ENCODE data around the gene RFC4. TPM values are rescaled to one million over a fixed set of nuclear protein-coding genes. Genes with fewer than 3 reads are reported as not detected.

RFC4 gene
- total and polyA plus RNA-seq, 9 of the 15 experiments (the other 6 are each of a cell fraction or from before 2014, with no cell fraction given) = 105 to 227 (median 180) TPM

DNA sequence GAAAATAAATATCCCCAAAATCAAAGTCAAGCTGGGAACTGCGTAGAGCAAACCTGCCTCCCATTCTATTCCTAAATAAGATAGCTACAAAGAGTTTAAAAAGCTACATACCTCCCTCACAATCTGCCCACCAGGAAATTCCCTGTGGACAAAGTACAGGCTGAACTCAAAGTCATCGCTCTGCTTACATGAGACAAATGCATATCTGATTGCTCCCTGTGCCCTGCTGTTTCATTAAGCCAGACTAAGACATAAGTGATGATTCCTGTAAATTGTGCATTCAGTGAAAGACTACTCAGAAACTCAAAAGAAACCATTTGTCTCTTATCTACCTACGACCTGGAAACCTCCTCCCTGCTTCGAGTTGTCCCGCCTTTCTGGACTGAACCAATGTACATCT is 51.4 kb downstream of the RFC4 start:
- Histone ChIP-seq H3K4me2 (ENCODE audit: insufficient read depth, low read length) (no peak overlapping the region), H3K79me2 (ENCODE audit: control insufficient read depth, insufficient read depth, low read length) (no peaks in the 10 kb centered on the region), H3K36me3 (ENCODE audit: control insufficient read depth, insufficient read depth, low read length) (no peaks in the 10 kb centered on the region), H3K9me1 (ENCODE audit: control insufficient read depth, insufficient read depth, low read length) (no peaks in the 10 kb centered on the region), H4K20me1 (replicated peaks; ENCODE audit: control insufficient read depth, insufficient read depth, low read length) (no peaks in the 10 kb centered on the region), H3K27ac (ENCODE audit: extremely low read depth, low read depth, low read length) (no peak overlapping the region), H3K4me1 (replicated peaks in 1 of 2; ENCODE audit: control insufficient read depth in 2 of 2, insufficient read depth in 2 of 2, low read length in 2 of 2) (peaks cover 0 to 5% of the 10 kb centered on the region in 2 experiments; a peak in 2 of 5 replicates), H3K9ac (ENCODE audit: insufficient read depth in 1 of 2, low read depth in 2 of 2, low read length in 2 of 2) (no peak overlapping the region), H3K4me3 (no peak overlapping the region), H3K9me3 (replicated peaks; ENCODE audit: control insufficient read depth, insufficient read depth, low read depth, low read length) (no peaks in the 10 kb centered on the region), H2AFZ (ENCODE audit: low read depth, low read length) (no peak overlapping the region), H3K27me3 (ENCODE audit: control insufficient read depth in 2 of 2, insufficient read depth in 2 of 2, low read length in 2 of 2) (no peaks in the 10 kb centered on the region)
- DNase-seq (ENCODE audit: extremely low read depth in 1 of 4, low spot score in 3 of 4) = no peak
- intact Hi-C loops (cut with micrococcal nuclease) = loop anchor here (5.0 kb wide), 3 partner anchors 58 to 773 kb away; no protein-coding TSS in a partner anchor
- 30% methylated on average over 5 of the region's 5 CpGs for WGBS (ENCODE audit: insufficient coverage, low coverage, missing lambda C conversion rate)
- ChIA-PET CTCF (ENCODE audit: low intra/inter-chr PET ratio) (no interaction called here), POLR2A (interaction anchor here (1.3 kb wide), 1 partner anchor 28 kb away, joined by 5 read pairs; the partner anchor contains the start of gene EIF4A2)
- TF ChIP-seq POLR3A (IDR thresholded peaks at IDR 0.05; ENCODE audit: borderline replicate concordance, extremely low read depth, insufficient read depth, insufficient read length) = no peak
- no peak for TF ChIP-seq BRD9 (IDR thresholded peaks at IDR 0.05; ENCODE audit: low read depth, partially characterized antibody)
- TF ChIP-seq XRCC4 (IDR thresholded peaks at IDR 0.05; ENCODE audit: extremely low read depth, insufficient read depth, insufficient read length) = no peak
- TF ChIP-seq OTX1 (CRISPR knock-in tag; IDR thresholded peaks at IDR 0.05) = no peak
- no peak for ATAC-seq
- in situ Hi-C loops (cut with MboI) = loop anchor here (10.0 kb wide), 1 partner anchor 140 kb away; the partner anchor contains the start of gene AHSG
- no TSS peak for BruUV-seq (replicated peaks)
- no peak for FAIRE-seq

DNA sequence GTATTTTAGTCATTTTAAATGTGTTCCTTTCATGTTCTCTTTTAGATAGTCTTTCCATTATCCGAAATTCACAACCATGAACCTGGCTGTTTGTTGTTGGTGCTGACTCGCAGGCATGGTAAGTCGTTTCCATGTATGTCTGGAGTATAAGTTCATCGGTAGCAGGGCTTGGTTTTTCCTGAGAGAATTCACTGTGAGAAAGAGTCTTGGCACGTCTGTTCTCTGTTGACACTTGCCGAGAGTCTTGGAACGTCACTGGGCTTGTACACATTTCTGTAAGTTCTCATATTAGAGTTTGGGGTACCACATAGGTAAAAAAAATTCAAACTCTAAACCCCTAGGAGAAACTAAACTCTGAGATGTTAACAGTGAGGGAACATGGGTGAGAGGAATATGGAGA is 52.3 kb downstream of the RFC4 start:
- H3K4me1 ChIP-seq (replicated peaks in 1 of 2; ENCODE audit: control insufficient read depth in 2 of 2, insufficient read depth in 2 of 2, low read length in 2 of 2) = peaks cover 0 to 5% of the 10 kb centered on the region in 2 experiments; a peak in 2 of 5 replicates
- no peak overlapping the region for H3K27ac ChIP-seq (ENCODE audit: extremely low read depth, low read depth, low read length)
- H3K9ac ChIP-seq (ENCODE audit: insufficient read depth in 1 of 2, low read depth in 2 of 2, low read length in 2 of 2) = no peak overlapping the region
- CTCF ChIA-PET (ENCODE audit: low intra/inter-chr PET ratio) = interaction anchor here (1.4 kb wide), 1 partner anchor 139 kb away, joined by 6 read pairs; no protein-coding TSS in a partner anchor
- no TSS peak for BruUV-seq (replicated peaks)
- H3K36me3 ChIP-seq (ENCODE audit: control insufficient read depth, insufficient read depth, low read length) = no peaks in the 10 kb centered on the region
- ATAC-seq = no peak
- POLR2A ChIA-PET = interaction anchor here (1.3 kb wide), 1 partner anchor 29 kb away, joined by 5 read pairs; the partner anchor contains the start of gene EIF4A2
- no peak overlapping the region for H2AFZ ChIP-seq (ENCODE audit: low read depth, low read length)
- no peaks in the 10 kb centered on the region for H3K9me3 ChIP-seq (replicated peaks; ENCODE audit: control insufficient read depth, insufficient read depth, low read depth, low read length)
- DNase-seq (ENCODE audit: extremely low read depth in 1 of 4, low spot score in 3 of 4) = no peak
- in situ Hi-C loops (cut with MboI) (loop anchor here (10.0 kb wide), 1 partner anchor 139 kb away; the partner anchor contains the start of gene AHSG), intact Hi-C loops (cut with micrococcal nuclease) (loop anchor here (5.0 kb wide), 2 partner anchors 57 to 772 kb away; no protein-coding TSS in a partner anchor)
- H4K20me1 ChIP-seq (replicated peaks; ENCODE audit: control insufficient read depth, insufficient read depth, low read length) = no peaks in the 10 kb centered on the region
- FAIRE-seq = no peak
- H3K27me3 ChIP-seq (ENCODE audit: control insufficient read depth in 2 of 2, insufficient read depth in 2 of 2, low read length in 2 of 2) = no peaks in the 10 kb centered on the region
- 42% methylated on average over 7 of the region's 7 CpGs for WGBS (ENCODE audit: insufficient coverage, low coverage, missing lambda C conversion rate)
- H3K9me1 ChIP-seq (ENCODE audit: control insufficient read depth, insufficient read depth, low read length) = no peaks in the 10 kb centered on the region
- no peaks in the 10 kb centered on the region for H3K79me2 ChIP-seq (ENCODE audit: control insufficient read depth, insufficient read depth, low read length)
- no peak overlapping the region for H3K4me2 ChIP-seq (ENCODE audit: insufficient read depth, low read length)
- no peak overlapping the region for H3K4me3 ChIP-seq
- no peak for TF ChIP-seq ZSCAN29 (IDR thresholded peaks at IDR 0.05)
- TF ChIP-seq ZNF184 (CRISPR knock-in tag; IDR thresholded peaks at IDR 0.05) = no peak
- TF ChIP-seq, protein P1, sequence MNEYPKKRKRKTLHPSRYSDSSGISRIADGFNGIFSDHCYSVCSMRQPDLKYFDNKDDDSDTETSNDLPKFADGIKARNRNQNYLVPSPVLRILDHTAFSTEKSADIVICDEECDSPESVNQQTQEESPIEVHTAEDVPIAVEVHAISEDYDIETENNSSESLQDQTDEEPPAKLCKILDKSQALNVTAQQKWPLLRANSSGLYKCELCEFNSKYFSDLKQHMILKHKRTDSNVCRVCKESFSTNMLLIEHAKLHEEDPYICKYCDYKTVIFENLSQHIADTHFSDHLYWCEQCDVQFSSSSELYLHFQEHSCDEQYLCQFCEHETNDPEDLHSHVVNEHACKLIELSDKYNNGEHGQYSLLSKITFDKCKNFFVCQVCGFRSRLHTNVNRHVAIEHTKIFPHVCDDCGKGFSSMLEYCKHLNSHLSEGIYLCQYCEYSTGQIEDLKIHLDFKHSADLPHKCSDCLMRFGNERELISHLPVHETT (CRISPR knock-in tag; conservative IDR thresholded peaks at IDR 0.05 in 1 of 2, IDR thresholded peaks at IDR 0.05 in 1 of 2) = no peak
- TF ChIP-seq, protein P2, sequence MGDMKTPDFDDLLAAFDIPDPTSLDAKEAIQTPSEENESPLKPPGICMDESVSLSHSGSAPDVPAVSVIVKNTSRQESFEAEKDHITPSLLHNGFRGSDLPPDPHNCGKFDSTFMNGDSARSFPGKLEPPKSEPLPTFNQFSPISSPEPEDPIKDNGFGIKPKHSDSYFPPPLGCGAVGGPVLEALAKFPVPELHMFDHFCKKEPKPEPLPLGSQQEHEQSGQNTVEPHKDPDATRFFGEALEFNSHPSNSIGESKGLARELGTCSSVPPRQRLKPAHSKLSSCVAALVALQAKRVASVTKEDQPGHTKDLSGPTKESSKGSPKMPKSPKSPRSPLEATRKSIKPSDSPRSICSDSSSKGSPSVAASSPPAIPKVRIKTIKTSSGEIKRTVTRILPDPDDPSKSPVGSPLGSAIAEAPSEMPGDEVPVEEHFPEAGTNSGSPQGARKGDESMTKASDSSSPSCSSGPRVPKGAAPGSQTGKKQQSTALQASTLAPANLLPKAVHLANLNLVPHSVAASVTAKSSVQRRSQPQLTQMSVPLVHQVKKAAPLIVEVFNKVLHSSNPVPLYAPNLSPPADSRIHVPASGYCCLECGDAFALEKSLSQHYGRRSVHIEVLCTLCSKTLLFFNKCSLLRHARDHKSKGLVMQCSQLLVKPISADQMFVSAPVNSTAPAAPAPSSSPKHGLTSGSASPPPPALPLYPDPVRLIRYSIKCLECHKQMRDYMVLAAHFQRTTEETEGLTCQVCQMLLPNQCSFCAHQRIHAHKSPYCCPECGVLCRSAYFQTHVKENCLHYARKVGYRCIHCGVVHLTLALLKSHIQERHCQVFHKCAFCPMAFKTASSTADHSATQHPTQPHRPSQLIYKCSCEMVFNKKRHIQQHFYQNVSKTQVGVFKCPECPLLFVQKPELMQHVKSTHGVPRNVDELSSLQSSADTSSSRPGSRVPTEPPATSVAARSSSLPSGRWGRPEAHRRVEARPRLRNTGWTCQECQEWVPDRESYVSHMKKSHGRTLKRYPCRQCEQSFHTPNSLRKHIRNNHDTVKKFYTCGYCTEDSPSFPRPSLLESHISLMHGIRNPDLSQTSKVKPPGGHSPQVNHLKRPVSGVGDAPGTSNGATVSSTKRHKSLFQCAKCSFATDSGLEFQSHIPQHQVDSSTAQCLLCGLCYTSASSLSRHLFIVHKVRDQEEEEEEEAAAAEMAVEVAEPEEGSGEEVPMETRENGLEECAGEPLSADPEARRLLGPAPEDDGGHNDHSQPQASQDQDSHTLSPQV (IDR thresholded peaks at IDR 0.05) = no peak
- no peak for TF ChIP-seq EWSR1 (IDR thresholded peaks at IDR 0.05; ENCODE audit: borderline replicate concordance, low read depth, partially characterized antibody)

Measured in K562 (cell line).